Peyer's patch (tissue), 4 donors: ENCODE measurements around the gene FKBP1A.

Source experiments
- CTCF ChIP-seq, 6 experiments: fragments of 450-650 bp in 4 of 6; fragments of 200-600 bp in 2 of 6; sonication (generic) in 1 of 6; IDR thresholded peaks; one replicate each; pipeline ENCODE4 v1.5.1; 2017 to 2019; ENCODE audit warnings: antibody characterized with exemption in 6 of 6, mild to moderate bottlenecking in 3 of 6, moderate library complexity in 1 of 6
- POLR2A ChIP-seq, 2 donors: fragments of 450-650 bp; IDR thresholded peaks; one replicate each; pipeline ENCODE4 v1.5.1; 2017; ENCODE audit warnings: antibody characterized with exemption in 2 of 2, mild to moderate bottlenecking in 2 of 2, moderate library complexity in 2 of 2

DNA sequence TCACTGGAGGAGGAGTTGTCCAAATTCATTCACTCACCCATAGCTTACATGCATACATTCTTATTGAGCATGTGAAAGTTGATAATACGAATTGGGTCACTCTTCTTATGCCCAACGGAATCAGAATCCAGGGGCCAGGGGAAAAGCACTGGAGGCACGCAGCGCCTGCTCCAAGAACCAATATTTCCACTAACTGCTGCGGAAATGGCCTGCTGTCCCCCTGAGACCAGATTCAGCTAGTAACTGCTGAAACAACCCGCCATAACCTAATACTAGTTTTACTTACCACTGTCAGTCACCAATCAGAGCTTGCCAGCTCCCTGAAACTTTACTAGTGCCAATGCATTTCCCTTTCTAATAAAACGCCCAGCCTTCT lies 641 bp upstream of the FKBP1A start:
- TF ChIP-seq CTCF (IDR thresholded peaks at IDR 0.05) (no peak), POLR2A (IDR thresholded peaks at IDR 0.05) (no peak)
